ENCODE results near the gene DYNC2I2. TPM values are rescaled to one million over a fixed set of nuclear protein-coding genes. Genes with fewer than 3 reads are reported as not detected.
"Not testable (repeated sequence)": the region's sequence is repeated elsewhere in the genome, so short reads cannot be mapped to it uniquely, and the experiment has no call there.

Gene DYNC2I2
- total RNA-seq, 1 donor from 2014 or later = 37.3 TPM

DNA sequence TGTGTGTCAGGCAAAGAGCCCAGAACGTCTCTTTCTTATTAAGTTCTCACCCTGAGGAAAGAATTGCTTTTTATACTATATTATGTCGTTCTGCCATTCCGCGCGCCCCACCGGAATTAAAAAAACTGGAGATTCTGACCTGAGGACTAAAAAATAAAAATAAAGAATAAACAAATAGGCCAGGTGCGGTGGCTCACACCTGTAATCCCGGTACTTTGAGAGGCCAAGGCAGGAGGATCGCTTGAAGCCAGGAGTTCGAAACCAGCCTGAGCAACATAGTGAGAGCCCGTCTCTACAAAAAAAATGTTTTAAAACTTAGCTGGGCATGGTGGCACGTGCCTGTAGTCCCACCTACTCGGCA is 677 bp upstream of the DYNC2I2 start:
- intact Hi-C loops (cut with DNase I) = no loop called here
- Histone ChIP-seq H3K9me3 (no peaks in the 10 kb centered on the region), H3K4me1 (no peaks in the 10 kb centered on the region), H3K4me3 (peak overlapping the region; percentile 70), H3K27me3 (ENCODE audit: low read depth) (no peaks in the 10 kb centered on the region), H3K36me3 (no peaks in the 10 kb centered on the region), H3K27ac (peak overlapping the region; percentile 100)
- TF ChIP-seq, protein P1, sequence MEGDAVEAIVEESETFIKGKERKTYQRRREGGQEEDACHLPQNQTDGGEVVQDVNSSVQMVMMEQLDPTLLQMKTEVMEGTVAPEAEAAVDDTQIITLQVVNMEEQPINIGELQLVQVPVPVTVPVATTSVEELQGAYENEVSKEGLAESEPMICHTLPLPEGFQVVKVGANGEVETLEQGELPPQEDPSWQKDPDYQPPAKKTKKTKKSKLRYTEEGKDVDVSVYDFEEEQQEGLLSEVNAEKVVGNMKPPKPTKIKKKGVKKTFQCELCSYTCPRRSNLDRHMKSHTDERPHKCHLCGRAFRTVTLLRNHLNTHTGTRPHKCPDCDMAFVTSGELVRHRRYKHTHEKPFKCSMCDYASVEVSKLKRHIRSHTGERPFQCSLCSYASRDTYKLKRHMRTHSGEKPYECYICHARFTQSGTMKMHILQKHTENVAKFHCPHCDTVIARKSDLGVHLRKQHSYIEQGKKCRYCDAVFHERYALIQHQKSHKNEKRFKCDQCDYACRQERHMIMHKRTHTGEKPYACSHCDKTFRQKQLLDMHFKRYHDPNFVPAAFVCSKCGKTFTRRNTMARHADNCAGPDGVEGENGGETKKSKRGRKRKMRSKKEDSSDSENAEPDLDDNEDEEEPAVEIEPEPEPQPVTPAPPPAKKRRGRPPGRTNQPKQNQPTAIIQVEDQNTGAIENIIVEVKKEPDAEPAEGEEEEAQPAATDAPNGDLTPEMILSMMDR (IDR thresholded peaks at IDR 0.05) = no peak
- no peak for ATAC-seq
- no peak for DNase-seq

DNA sequence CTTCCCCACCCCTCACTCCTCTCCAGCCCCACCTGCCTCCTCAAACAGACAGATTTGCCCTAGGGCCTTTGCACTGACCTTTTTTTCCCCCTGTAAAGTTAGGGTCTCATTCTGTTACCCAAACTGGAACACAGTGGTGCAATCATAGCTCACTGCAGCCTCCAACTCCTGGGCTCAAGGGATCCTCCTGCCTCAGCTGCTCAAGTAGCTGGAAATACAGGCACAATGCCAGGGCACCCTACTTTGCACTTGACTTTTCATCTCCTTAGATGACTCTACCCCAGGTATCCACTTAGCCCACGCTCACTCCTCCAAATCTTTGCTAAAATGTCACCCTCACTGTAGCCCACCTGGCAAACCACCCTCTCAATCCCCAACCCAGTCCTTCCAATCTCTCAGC is 2.2 kb downstream of the DYNC2I2 start:
- Histone ChIP-seq H3K4me3 (no peak overlapping the region), H3K27me3 (ENCODE audit: low read depth) (no peaks in the 10 kb centered on the region), H3K27ac (no peak overlapping the region), H3K9me3 (no peaks in the 10 kb centered on the region), H3K4me1 (no peaks in the 10 kb centered on the region), H3K36me3 (no peaks in the 10 kb centered on the region)
- TF ChIP-seq, protein P1 (IDR thresholded peaks at IDR 0.05) = no peak
- DNase-seq = no peak
- ATAC-seq = no peak
- intact Hi-C loops (cut with DNase I) = no loop called here

DNA sequence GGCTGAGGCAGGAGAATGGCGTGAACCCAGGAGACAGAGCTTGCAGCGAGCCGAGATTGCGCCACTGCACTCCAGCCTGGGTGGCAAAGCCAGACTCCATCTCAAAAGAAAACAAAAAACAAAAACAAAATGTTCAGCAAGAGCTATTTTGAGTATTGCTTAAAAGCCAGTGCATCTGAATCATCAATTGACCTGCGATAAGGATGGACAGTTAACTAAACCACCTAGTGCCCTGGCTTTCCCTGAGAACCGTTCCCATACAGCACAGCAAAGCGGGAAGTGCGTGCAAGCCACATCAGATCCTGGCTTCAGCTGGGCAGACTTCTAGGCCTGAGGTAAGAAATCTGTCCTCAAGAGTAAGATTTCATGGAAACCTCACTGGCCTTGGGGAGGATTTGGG is 2.7 kb downstream of the DYNC2I2 start:
- Histone ChIP-seq H3K4me3 (no peak overlapping the region), H3K4me1 (no peaks in the 10 kb centered on the region), H3K27ac (no peak overlapping the region), H3K9me3 (no peaks in the 10 kb centered on the region), H3K27me3 (ENCODE audit: low read depth) (no peaks in the 10 kb centered on the region), H3K36me3 (no peaks in the 10 kb centered on the region)
- intact Hi-C loops (cut with DNase I) = no loop called here
- no peak for DNase-seq
- no peak for ATAC-seq
- TF ChIP-seq, protein P1 (IDR thresholded peaks at IDR 0.05) = no peak

DNA sequence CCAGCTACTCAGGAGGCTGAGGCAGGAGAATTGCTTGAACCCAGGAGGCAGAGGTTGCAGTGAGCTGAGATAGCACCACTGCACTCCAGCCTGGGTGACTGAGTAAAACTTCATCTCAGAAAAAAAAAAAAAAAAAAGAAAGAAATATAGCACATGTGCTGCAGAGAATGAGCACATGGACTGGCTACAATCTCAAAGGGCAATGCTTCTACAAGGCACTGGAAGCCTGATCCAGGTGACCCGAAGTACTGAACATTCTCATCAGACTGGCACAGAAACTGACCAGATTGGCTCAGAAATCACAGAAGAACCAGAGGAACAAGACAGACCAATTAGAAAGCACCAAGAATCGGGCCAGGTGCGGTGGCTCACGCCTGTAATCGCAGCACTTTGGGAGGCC is 4.8 kb downstream of the DYNC2I2 start:
- no peaks in the 10 kb centered on the region for H3K27me3 ChIP-seq (ENCODE audit: low read depth)
- H3K36me3 ChIP-seq = no peaks in the 10 kb centered on the region
- H3K4me1 ChIP-seq = no peaks in the 10 kb centered on the region
- TF ChIP-seq, protein P1 (IDR thresholded peaks at IDR 0.05) = no peak
- ATAC-seq (no peak), DNase-seq (no peak)
- no peak overlapping the region for H3K27ac ChIP-seq
- H3K9me3 ChIP-seq = no peaks in the 10 kb centered on the region
- H3K4me3 ChIP-seq = no peak overlapping the region
- intact Hi-C loops (cut with DNase I) = no loop called here

DNA sequence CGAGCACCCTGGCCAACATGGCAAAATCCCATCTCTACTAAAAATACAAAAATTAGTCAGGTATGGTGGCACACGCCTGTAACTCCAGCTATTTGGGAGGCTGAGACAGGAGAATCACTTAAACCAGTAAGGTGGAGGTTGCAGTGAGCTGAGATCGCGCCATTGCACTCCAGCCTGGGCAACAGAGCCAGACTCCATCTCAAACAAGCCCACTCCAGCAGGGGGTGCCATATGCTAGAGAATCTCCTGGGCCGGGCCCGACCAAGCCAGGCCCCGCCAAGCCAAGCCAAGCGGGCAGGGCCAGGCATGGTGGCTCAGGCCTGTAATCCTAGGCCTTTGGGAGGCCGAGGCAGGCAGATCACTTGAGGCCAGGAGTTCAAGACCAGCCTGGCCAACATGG is 8.4 kb downstream of the DYNC2I2 start:
- TF ChIP-seq, protein P1 (IDR thresholded peaks at IDR 0.05) = peak; percentile 40
- H3K27me3 ChIP-seq (ENCODE audit: low read depth); H3K4me3 ChIP-seq; H3K27ac ChIP-seq; H3K4me1 ChIP-seq; H3K9me3 ChIP-seq; intact Hi-C loops (cut with DNase I); H3K36me3 ChIP-seq: not testable (repeated sequence)
- ATAC-seq = peak; percentile 77 to 86
- DNase-seq = peak; percentile 64

All from lower lobe of right lung (tissue), 2 donors.